NAMALWA (cell line): ENCODE measurements around the gene TNFRSF25.

Source experiments
- DNase-seq: peaks from one replicate; pipeline ENCODE4 v3.0.0-alpha.2; 2015; ENCODE audit warnings: low spot score

The TNFRSF25 gene

DNA sequence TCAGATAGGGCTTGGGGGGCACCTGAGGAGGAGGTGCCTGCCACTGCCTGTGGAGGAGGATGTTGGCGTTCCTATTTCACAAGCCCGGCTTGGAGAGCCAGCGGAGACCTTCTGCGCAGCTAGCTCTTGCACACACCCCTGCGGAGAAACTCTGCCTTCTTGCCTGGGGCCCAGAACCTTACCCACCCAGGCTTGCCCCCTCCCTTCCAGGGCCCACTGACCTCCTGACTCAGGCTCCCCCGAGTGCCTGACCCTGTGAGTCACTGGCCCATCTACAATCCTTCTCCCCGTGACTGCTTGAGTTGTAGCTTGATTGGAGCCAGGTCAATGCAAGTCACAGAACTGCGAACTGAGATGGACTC is 49.7 kb downstream of the TNFRSF25 start:
- no peak for DNase-seq

DNA sequence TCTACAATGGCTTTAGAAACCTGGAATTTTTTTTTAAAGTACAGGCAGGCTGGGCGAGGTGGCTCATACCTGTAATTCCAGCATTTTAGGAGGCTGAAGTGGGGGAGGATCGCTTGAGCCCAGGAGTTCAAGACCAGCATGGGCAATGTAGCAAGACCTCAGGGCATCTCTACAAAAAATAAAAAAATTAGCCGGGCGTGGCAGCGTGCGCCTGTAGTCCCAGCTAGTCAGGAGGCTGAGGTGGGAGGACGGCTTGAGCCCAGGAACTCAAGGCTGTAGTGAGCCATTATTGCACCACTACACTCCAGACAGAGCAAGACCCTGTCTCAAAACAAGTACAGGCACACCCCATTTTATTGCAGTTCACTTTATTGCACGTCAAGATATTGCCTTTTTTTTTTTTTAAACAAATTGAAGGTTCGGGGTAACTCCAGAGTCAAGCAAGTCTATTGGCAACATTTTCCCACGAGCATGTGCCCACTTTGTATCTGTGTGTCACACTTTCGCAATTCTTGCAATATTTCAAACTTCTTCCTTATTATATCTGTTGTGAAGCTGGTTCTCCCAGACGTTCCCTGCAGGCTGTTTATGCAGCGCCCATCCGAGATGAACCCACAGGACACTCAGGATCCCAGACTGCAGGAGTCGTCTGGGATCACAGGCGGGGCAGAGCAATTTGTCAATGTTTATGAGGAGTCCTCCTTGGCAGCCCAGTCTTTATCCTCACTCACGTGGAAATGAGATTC is 50.9 kb downstream of the TNFRSF25 start:
- no peak for DNase-seq

DNA sequence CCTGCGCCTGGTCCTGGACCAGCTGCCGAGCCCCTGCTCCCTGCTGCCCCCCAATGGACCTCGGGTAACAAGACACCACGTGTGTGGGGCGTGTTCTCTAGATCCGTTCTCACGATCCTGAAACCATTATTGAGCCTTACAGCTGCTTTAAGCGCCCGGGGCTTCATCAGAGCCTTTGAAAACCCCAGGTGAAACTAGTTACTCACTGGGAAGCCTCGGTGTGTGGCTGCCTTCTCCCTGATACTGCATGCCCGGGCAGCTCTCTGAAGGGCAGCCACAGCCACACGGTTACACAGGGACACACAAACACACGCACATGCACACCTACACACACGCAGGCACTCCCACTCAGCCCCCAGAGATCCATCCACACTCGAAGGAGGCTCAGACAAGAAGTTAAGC is 51.5 kb downstream of the TNFRSF25 start:
- DNase-seq: peak; percentile 77

DNA sequence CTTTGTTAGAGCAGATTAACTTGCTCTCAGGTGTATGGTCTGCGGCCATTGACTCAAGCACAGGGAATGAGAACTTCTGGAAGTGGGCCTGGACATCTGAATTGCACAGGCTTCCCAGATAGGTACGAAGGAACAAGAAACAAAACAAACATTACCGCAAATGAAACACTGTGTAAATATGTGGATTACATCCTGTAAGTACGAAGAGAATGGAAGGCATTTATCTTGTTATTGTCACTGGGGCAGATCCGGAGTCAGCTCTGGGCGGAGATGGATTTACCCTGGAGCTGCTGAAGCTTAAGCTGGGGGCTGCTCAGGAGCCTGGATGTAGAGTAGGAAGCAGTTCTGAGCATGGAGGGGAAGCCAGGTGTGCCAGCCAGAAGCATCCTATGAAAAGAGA is 53.1 kb downstream of the TNFRSF25 start:
- DNase-seq: no peak
